Right lobe of liver (tissue), 6 donors: ENCODE data around the gene SAP30BP. TPM values are rescaled to one million over a fixed set of nuclear protein-coding genes. Genes with fewer than 3 reads are reported as not detected.

Experiments
- ATAC-seq, 4 donors: fragments of 200-7000 bp; cut with Tn5 transposase; one replicate each; pipeline ENCODE4 v1.9.1; 2020; ENCODE audit warnings: mild to moderate bottlenecking in 4 of 4, moderate library complexity in 4 of 4
- DNase-seq, 3 donors: peaks; one replicate each; pipeline ENCODE4 v3.0.0-alpha.2; 2020
- H3K27ac ChIP-seq, 3 donors: fragments of 200-600 bp; one replicate each; pipeline ENCODE4 v1.8.0; 2022
- H3K27me3 ChIP-seq, 2 donors: fragments of 200-600 bp; one replicate each; pipeline ENCODE4 v1.8.0; 2022
- H3K36me3 ChIP-seq, 4 donors: fragments of 200-600 bp; sonication (generic) in 1 of 4; one replicate each; pipeline versions ENCODE4 v1.5.1 to v1.8.0; 2017 to 2022; ENCODE audit warnings: control low read depth in 1 of 4
- H3K4me1 ChIP-seq, 4 donors: fragments of 200-600 bp; sonication (generic) in 1 of 4; one replicate each; pipeline versions ENCODE4 v1.5.1 to v1.8.0; 2017 to 2022; ENCODE audit warnings: control low read depth in 1 of 4
- H3K4me3 ChIP-seq, 3 donors: fragments of 200-600 bp; one replicate each; pipeline ENCODE4 v1.8.0; 2022
- H3K9me3 ChIP-seq, 4 donors: fragments of 200-600 bp; sonication (generic) in 1 of 4; one replicate each; pipeline versions ENCODE4 v1.5.1 to v1.8.0; 2017 to 2022; ENCODE audit warnings: control low read depth in 1 of 4
- POLR2A ChIP-seq: fragments of 450-650 bp; IDR thresholded peaks from one replicate; pipeline ENCODE4 v1.6.1; 2017; ENCODE audit warnings: antibody characterized with exemption, mild to moderate bottlenecking
- WGBS: methylation state at CpG from one replicate; pipeline ENCODE4 v1.1.6; 2018; ENCODE audit warnings: low coverage, low lambda C conversion rate; ENCODE audit not compliant: insufficient coverage; ENCODE audit errors: missing lambda C conversion rate; 5-methylcytosine and 5-hydroxymethylcytosine counted together
- intact Hi-C, 2 donors: fragments of 100-400 bp; cut with DNase I; formaldehyde crosslinking; loops; one replicate each; pipeline versions ENCODE4 v1.11.2 to v1.14.1; 2022
- total RNA-seq, 6 experiments: library from RNA; depleted of rRNA in 2 of 6; stranded (reverse); fragments of >200 nt in 2 of 6; fragmentation: NEBNext Ultra II Directional in 3 of 6; extraction: Animal tissue kit (Norgen Biotek cat#: 25700) in 3 of 6; gene quantifications; one replicate each; pipeline versions ENCODE4 v1.1.0 to v1.2.4, GENCODE V29; 2016 to 2023
- TF ChIP-seq, protein P1 (sequence below), 4 donors: fragments of 200-600 bp in 3 of 4; fragments of 450-650 bp in 1 of 4; IDR thresholded peaks; one replicate each; pipeline versions ENCODE4 v1.5.1 to v1.8.0; 2016 to 2022; ENCODE audit warnings: antibody characterized with exemption in 4 of 4, mild to moderate bottlenecking in 2 of 4
- donor health status: DM: no; HTN: yes; CAD: no.
- donor health status: DM: no; HTN: no; CAD: no.
- donor health status: DM: no; HTN: no; CAD: no.
- donor health status: DM: no; HTN: yes; CAD: no.
- donor health status: DM: no; HTN: yes; CAD: no.

SAP30BP gene
- total RNA-seq, 6 experiments from 2014 or later: 24.0 to 36.0 (median 27.0) TPM

GRCh38 chr17:75692976-75693375 lies 25.8 kb downstream of the SAP30BP start:
- 93% methylated on average over 8 of the region's 13 CpGs for WGBS
- peaks cover 0 to 11% (median 0%) of the 10 kb centered on the region in 4 donors for H3K4me1 ChIP-seq
- H3K4me3 ChIP-seq: no peak overlapping the region
- ATAC-seq: no peak
- H3K36me3 ChIP-seq: peaks cover 0 to 10% (median 4%) of the 10 kb centered on the region in 4 donors
- intact Hi-C loops: no loop called here
- no peaks in the 10 kb centered on the region for H3K9me3 ChIP-seq
- no peak overlapping the region for H3K27ac ChIP-seq
- H3K27me3 ChIP-seq: no peaks in the 10 kb centered on the region
- DNase-seq: peak in 1 of 3 donors; percentile 35
- TF ChIP-seq, protein P1, sequence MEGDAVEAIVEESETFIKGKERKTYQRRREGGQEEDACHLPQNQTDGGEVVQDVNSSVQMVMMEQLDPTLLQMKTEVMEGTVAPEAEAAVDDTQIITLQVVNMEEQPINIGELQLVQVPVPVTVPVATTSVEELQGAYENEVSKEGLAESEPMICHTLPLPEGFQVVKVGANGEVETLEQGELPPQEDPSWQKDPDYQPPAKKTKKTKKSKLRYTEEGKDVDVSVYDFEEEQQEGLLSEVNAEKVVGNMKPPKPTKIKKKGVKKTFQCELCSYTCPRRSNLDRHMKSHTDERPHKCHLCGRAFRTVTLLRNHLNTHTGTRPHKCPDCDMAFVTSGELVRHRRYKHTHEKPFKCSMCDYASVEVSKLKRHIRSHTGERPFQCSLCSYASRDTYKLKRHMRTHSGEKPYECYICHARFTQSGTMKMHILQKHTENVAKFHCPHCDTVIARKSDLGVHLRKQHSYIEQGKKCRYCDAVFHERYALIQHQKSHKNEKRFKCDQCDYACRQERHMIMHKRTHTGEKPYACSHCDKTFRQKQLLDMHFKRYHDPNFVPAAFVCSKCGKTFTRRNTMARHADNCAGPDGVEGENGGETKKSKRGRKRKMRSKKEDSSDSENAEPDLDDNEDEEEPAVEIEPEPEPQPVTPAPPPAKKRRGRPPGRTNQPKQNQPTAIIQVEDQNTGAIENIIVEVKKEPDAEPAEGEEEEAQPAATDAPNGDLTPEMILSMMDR (IDR thresholded peaks at IDR 0.05): no peak
- TF ChIP-seq POLR2A: no peak

DNA sequence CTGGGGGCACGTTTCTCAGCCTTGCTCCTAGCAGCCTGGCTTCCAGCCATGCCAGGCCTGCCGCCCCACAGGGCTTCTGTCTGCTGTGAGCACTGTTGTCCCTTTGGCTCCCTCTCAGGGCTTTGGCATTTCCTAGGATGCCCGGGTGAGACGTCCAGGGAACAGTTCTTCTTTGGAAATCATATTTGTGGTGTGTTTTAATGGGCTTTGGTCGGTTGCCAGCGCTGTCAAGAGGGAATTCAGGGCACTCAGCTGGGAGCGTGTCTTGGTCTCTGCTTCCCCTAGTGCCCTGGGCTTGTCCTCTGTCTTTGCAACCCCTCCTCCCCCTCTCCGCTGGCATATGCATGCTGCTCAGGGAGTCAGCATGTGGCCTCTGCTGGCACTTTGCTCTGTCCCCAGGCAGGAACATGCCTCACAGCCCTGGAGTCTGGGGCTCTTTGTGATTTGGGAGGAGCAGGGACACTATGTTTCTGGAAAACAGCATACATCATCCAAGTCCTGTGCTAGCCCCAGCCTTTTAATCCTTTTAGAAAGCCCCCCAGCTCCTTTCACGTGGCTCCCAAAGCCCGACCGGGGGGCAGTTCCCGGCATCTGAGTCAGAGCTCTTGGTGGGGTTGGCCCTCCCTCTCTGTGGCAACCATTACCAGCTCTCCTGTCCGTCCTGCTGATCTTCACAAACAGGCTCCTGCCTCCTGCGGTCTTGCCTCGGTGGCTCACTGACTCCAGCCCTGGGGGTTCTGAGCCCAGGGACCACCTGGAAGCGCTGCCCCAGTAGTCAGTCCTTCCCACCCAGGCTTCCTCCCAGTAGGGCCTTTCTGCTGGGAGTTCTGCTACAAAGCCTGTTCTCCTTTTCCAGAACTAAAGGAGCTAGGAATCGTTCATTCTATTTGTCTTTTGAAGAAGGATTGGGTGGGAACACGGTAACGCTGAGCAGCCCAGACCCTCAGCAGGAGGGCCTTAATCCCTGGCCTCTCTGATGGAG lies 26.7 kb downstream of the SAP30BP start:
- TF ChIP-seq, protein P1 (IDR thresholded peaks at IDR 0.05): no peak
- no peak for TF ChIP-seq POLR2A
- H3K27ac ChIP-seq: no peak overlapping the region
- ATAC-seq (peak in 1 of 4 donors; percentile 9), DNase-seq (peak in 1 of 3 donors; percentile 27)
- no peaks in the 10 kb centered on the region for H3K27me3 ChIP-seq
- H3K36me3 ChIP-seq: peaks cover 0 to 10% (median 4%) of the 10 kb centered on the region in 4 donors
- H3K4me1 ChIP-seq: peaks cover 0 to 11% (median 0%) of the 10 kb centered on the region in 4 donors
- intact Hi-C loops: no loop called here
- WGBS: 73% methylated on average over 8 of the region's 19 CpGs
- no peak overlapping the region for H3K4me3 ChIP-seq
- H3K9me3 ChIP-seq: no peaks in the 10 kb centered on the region

- ATAC-seq (no peak), DNase-seq (no peak)
- 47% methylated on average over 6 of the region's 14 CpGs for WGBS
- Histone ChIP-seq H3K36me3 (peaks cover 0 to 11% (median 4%) of the 10 kb centered on the region in 4 donors), H3K4me3 (no peak overlapping the region), H3K27ac (no peak overlapping the region), H3K4me1 (peaks cover 0 to 11% (median 0%) of the 10 kb centered on the region in 4 donors), H3K9me3 (no peaks in the 10 kb centered on the region), H3K27me3 (no peaks in the 10 kb centered on the region)
- intact Hi-C loops: no loop called here
- TF ChIP-seq, protein P1 (IDR thresholded peaks at IDR 0.05): no peak
- no peak for TF ChIP-seq POLR2A
Observed at GRCh38 chr17:75694536-75694935, 27.4 kb downstream of the SAP30BP start.

GRCh38 chr17:75695141-75695829 lies 28.1 kb downstream of the SAP30BP start:
- 88% methylated on average over 4 of the region's 7 CpGs for WGBS
- TF ChIP-seq, protein P1 (IDR thresholded peaks at IDR 0.05): no peak
- TF ChIP-seq POLR2A: no peak
- DNase-seq: no peak
- H3K4me3 ChIP-seq: no peak overlapping the region
- H3K36me3 ChIP-seq: peaks cover 0 to 18% (median 10%) of the 10 kb centered on the region in 4 donors
- H3K27ac ChIP-seq: no peak overlapping the region
- H3K9me3 ChIP-seq: no peaks in the 10 kb centered on the region
- intact Hi-C loops: no loop called here
- peaks cover 0 to 11% (median 0%) of the 10 kb centered on the region in 4 donors for H3K4me1 ChIP-seq
- ATAC-seq: no peak
- no peaks in the 10 kb centered on the region for H3K27me3 ChIP-seq
